ENCODE data around the gene SEC11A.

DNA sequence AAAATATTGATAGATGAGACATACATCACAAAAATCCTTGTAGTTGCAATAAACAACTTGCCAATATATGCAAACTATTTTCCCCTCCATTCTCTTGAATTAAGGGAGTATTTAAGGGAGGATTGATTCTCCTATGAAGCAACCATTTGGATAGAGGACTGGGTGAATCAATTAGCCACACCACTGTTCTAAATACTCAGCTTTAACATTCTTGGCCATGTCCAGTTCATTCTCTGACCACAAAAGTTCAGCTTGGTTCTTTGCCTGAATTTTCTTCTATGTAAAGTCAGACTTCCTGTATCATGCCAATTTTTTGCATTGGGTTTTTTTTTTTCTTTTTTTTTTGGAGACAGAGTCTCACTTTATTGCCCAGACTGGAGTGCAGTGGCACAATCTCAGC lies 15.8 kb upstream of the SEC11A start:
- TF ChIP-seq POLR2A (IDR thresholded peaks at IDR 0.05) (no peak), CTCF (IDR thresholded peaks at IDR 0.05) (no peak)
